Measurements from ENCODE around the gene TNK1. TPM values are rescaled to one million over a fixed set of nuclear protein-coding genes. Genes with fewer than 3 reads are reported as not detected.
"Not testable (repeated sequence)": the region's sequence is repeated elsewhere in the genome, so short reads cannot be mapped to it uniquely, and the experiment has no call there.

The TNK1 gene
- total RNA-seq (2014; rRNA removed; shearing (Covaris generic); ENCODE audit: low replicate concordance), result not detected in 2 replicates

DNA sequence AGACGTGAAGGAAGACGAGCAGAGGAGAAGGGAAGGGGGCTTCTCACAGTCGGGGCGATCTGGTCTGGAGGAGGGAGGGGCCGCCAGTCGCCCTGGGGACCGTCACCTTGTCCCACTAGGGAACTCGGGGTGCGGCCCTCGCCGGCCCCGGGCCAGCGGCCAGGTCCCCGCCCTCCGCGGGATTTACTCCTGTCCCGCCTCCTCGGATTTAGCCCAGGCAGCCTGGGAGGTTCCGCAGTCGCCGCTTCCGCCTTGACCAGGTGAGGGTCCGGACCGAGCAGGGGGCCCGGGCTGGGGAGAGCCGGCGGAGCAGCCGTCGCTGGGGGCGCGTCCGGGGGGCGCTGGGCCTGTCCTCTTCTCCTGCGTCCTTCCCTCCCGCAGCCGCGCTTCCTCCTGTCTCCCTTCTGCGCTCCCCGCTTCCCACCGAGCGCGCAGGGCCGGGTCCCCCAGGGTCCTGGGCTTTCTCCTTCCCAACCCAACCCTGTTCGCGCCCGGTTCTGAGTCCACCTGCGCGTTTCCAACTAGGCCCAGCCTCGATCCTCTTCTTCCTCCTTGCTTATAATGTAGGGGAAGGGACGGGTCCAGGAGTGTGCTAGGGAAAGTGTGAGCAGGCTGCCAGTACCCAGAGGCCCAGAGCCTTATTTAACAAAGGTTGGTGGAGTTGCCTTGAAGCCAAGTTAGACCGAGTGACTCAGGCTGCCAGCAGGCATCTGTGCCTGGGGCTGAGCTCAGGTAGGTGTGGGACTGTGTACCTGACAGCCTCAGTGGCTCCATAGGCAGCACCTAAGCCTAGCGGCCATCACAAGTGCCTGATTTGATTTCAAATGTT is at the start of gene TNK1:
Gene TNK1 (plus strand): TSS at position 235 of the 829 bp plus-strand sequence. CDS start 1,838 bp downstream, outside the sequence.
- Histone ChIP-seq H3K9me3 (no peaks in the 10 kb centered on the region), H3K27me3 (no peaks in the 10 kb centered on the region), H3K4me3 (no peak within 1 kb of the TSS)

DNA sequence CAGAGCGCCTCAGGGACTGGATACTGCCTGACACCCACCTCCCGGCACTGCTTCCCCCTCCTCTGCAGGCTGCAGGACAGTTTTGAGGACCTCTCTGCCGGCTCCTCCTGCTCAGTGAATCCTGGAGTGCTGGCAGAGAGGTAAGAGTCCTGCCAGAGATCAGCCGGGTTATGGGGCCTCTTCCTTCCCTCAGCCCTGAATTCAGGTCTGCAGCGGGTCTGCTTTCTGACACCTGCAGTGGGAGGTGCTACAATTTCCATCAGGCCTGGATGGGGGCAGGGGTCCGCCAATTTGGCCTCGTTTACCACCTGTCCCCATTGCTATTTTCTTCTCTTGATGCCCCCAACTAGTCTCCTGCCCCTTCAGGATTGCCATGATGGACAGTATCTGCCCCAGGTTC is 48.8 kb upstream of the TNK1 start:
- Histone ChIP-seq H3K27me3 (no peaks in the 10 kb centered on the region), H3K4me3 (no peak overlapping the region), H3K9me3 (no peaks in the 10 kb centered on the region), H3K36me3 (no peaks in the 10 kb centered on the region)
- DNase-seq, result no peak

More for the DNA sequence above, at the start of gene TNK1:
- no peaks in the 10 kb centered on the region for H3K36me3 ChIP-seq
- no peak for DNase-seq

DNA sequence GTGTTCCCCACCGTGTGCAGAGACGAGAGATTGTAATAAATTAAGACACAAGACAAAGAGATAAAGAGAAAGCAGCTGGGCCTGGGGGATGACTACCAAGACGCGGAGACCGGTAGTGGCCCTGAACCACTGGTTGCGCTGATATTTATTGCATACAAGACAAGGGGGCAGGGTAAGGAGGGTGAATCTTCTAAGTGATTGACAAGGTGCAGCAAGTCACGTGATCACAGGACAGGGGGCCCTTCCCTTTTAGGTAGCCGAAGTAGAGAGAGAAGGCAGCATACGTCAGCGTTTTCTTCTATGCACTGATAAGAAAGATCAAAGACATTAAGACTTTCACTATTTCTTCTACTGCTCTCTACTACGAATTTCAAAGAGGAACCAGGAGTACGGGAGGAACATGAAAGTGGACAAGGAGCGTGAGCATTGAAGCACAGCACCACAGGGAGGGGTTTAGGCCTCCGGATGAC is 48.3 kb upstream of the TNK1 start:
- H3K27me3 ChIP-seq, H3K36me3 ChIP-seq, DNase-seq, H3K9me3 ChIP-seq, H3K4me3 ChIP-seq: not testable (repeated sequence)

DNA sequence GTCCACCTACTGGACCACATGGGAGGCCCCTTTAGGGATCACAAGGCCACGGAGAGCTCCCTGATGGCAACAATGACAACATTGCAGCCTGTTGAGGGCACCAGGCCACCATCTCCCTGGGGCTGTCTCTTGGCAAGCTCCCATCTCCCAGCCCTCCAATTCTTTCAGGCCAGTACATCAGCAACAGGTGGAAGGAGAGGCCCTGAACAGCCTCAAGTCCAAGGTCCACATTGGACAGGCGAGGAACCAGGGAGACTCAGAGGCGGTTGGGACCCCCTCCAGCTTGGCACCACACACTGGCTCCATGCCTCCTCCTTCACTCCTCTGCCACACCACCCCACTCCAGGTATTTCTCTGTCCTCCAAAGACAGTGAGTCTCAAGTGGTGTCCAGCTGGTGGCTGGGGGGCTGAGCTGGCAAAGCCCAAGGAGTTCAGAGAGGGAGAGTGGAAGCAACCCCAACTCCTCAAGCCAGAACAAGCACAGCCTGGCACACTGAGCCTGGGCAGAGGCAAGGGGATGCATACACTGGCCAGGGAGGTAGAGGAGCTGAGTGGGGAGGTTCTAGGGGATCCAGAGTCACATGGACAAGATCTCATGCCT is 45.9 kb upstream of the TNK1 start:
- H3K4me3 ChIP-seq, result no peak overlapping the region
- H3K9me3 ChIP-seq, result no peaks in the 10 kb centered on the region
- no peak for DNase-seq
- no peaks in the 10 kb centered on the region for H3K27me3 ChIP-seq
- no peaks in the 10 kb centered on the region for H3K36me3 ChIP-seq

DNA sequence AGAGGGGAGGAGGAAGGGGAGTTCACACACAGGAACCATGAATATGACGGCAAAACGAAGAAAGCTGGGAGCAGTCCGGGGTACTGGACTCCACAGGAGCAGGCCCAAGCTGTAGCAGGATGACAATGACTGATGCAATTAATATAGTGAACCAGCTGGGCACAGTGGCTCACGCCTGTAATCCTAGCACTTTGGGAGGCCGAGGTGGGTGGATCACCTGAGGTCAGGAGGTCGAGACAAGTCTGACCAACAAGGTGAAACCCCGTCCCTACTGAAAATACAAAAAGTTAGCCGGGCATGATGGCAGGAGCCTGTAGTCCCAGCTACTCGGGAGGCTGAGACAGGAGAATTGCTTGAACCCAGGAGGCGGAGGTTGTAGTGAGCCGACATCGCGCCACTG is 45.1 kb upstream of the TNK1 start:
- H3K27me3 ChIP-seq, H3K4me3 ChIP-seq, H3K36me3 ChIP-seq, DNase-seq, H3K9me3 ChIP-seq: not testable (repeated sequence)

DNA sequence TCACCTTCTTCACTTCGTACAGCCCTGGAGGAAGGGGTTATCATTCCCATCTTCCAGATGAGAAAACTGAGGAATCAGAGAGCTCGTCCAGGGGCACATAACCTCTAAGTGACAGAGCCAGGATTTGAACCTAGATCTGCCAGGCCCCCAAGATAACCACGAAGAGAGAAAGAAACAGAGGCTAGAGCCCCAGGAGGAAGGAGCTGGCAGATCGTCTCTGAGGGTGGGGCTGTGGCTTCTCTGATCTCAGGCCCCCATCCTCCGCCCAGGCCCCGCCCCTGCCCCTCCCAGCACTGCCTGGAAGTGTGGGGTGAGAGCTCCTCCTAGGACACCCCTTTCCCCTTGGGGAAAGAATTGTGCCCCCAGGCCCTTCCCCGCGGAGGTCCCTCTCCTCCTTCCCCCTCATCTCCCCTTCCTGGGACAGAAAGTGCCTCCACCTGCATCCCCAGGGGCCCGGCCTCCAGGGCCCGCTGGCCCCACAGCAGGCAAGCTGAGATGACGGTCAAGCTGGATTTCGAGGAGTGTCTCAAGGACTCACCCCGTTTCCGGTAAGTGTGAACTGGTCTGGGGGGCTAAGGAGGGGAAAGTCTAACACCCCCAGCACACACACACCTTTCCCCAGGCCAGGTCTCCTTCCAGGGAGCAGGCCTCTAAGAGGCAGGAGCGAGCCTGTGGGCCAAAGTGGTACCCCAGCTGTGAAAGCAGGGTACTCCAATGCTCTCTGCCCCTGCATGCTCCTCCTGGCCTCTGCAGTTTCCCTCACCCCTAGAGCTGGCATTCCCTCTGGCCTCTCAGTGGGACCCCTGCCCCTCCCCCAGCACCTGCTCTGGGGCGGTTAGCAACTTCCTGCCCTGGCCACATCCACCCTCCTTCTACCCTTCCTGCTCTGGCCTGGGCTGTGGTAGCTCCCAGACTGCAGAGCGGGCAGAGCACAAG is 44.4 kb upstream of the TNK1 start, which contains the start of gene ACAP1:
Gene ACAP1 (plus strand): TSS at position 290 of the 936 bp plus-strand sequence. CDS start 206 bp downstream, at position 496.
- no peak within 1 kb of the TSS for H3K4me3 ChIP-seq
- H3K27me3 ChIP-seq, result no peaks in the 10 kb centered on the region
- no peaks in the 10 kb centered on the region for H3K36me3 ChIP-seq
- no peak for DNase-seq
- H3K9me3 ChIP-seq, result no peaks in the 10 kb centered on the region

DNA sequence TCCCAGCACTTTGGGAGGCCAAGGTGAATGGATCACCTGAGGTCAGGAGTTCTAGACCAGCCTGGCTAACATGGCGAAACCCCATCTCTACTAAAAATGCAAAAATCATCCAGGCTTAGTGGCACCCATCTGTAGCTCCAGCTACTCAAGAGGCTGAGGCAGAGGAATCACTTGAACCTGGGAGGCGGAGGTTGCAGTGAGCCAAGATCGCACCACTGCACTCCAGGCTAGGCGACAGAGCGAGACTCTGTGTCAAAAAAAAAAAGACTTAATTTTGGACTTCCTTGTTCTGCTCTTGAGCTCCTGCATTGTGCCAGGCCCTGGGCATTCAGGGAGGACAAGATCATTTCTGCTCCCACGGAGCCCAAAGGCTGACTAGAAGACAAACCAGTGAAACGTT is 43.3 kb upstream of the TNK1 start:
- H3K36me3 ChIP-seq, result not testable (repeated sequence)

DNA sequence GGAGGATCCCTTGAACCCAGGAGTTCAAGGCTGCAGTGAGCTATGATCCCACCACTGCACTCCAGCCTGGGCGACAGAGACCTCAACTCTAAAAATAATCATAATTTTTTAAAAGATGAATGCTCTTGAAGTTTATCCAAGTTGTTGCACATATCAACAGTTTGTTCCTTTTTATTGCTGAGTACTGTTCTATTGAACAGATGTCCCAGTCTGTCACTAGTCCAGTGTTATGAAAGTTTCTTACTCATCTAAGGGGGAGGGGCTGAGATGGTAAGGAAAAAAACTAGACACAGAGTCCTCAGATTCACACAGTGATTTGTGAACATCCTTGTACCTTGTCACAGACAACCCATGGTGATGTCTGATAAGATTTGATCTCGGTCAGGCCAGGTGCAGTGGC is 40.7 kb upstream of the TNK1 start:
- no peak for DNase-seq
- Histone ChIP-seq H3K9me3 (no peaks in the 10 kb centered on the region), H3K36me3 (no peaks in the 10 kb centered on the region), H3K27me3 (no peaks in the 10 kb centered on the region), H3K4me3 (no peak overlapping the region)

More for the DNA sequence above, 43.3 kb upstream of the TNK1 start:
- not testable (repeated sequence) for DNase-seq, H3K9me3 ChIP-seq, H3K4me3 ChIP-seq, H3K27me3 ChIP-seq

DNA sequence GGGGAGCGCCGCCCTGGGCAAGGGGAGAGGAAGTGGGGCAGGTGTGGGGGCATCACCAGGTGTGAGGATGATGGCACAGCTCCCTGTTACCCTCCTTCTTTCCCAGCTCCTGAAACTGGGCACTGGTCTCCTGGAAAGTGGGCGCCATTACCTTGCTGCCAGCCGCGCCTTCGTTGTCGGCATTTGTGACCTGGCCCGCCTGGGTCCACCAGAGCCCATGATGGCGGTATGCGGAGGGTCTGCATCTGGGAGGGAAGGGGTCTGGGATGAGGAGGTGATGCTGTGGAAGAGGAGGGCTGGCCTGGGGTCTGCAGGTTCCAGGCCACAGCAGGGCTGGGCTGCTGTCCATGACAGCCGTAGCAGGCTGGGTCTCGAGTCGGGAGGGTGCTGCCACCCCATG is 39.0 kb upstream of the TNK1 start:
- Histone ChIP-seq H3K36me3 (no peaks in the 10 kb centered on the region), H3K27me3 (no peaks in the 10 kb centered on the region), H3K4me3 (no peak overlapping the region), H3K9me3 (no peaks in the 10 kb centered on the region)
- DNase-seq, result no peak

DNA sequence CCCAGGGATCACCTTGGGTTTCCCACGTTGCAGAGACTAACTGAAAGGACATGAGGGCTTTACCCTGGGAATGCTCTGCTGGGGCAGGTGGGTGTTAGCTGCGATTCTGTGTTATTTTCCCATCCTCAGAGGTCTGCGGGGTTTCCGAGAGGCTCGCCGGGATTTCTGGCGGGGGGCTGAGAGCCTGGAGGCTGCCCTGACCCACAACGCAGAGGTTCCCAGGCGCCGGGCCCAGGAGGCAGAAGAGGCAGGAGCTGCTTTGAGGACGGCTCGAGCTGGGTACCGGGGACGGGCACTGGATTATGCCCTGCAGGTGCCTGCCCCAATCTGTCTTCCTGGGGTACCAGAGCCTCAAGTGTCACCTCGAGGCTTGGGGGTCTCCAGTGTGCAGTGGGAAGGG is 37.6 kb upstream of the TNK1 start:
- Histone ChIP-seq H3K27me3 (no peaks in the 10 kb centered on the region), H3K9me3 (no peaks in the 10 kb centered on the region), H3K4me3 (no peak overlapping the region), H3K36me3 (no peaks in the 10 kb centered on the region)
- no peak for DNase-seq

DNA sequence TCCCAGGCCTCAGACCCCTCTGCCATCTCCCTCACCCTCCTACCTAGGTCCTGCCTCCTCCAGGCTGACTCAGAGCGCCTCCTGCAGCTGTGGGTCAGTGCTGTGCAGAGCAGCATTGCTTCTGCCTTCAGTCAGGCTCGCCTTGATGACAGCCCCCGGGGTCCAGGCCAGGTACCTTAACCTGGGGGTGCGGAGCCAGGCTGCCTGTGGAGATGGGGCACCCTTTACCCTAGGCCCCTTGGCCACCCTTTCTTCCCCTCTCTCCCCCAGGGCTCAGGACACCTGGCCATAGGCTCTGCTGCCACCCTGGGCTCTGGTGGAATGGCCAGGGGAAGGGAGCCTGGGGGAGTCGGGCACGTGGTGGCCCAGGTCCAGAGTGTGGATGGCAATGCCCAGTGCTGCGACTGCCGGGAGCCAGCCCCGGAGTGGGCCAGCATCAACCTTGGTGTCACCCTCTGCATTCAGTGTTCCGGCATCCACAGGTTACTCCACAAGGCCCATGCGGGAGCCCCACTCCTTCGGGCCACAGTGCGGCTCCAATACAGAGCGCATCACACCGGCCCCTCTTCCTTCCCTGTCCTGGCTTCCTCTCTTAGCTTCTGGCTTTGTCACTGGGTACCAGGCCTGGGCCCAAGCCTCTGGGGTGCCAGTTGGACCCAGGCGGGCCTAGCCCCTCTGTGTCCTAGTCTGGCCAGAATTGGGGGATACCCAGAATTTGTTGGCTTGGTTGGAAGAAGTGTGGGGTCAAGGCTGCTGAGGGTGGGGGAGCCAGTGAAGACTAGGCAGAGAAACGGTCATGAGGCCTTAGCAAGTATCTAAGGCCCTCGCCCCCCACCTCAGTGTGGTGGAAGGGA is 33.9 kb upstream of the TNK1 start:
- Histone ChIP-seq H3K36me3 (no peaks in the 10 kb centered on the region), H3K27me3 (no peaks in the 10 kb centered on the region), H3K4me3 (no peak overlapping the region), H3K9me3 (no peaks in the 10 kb centered on the region)
- DNase-seq, result no peak

DNA sequence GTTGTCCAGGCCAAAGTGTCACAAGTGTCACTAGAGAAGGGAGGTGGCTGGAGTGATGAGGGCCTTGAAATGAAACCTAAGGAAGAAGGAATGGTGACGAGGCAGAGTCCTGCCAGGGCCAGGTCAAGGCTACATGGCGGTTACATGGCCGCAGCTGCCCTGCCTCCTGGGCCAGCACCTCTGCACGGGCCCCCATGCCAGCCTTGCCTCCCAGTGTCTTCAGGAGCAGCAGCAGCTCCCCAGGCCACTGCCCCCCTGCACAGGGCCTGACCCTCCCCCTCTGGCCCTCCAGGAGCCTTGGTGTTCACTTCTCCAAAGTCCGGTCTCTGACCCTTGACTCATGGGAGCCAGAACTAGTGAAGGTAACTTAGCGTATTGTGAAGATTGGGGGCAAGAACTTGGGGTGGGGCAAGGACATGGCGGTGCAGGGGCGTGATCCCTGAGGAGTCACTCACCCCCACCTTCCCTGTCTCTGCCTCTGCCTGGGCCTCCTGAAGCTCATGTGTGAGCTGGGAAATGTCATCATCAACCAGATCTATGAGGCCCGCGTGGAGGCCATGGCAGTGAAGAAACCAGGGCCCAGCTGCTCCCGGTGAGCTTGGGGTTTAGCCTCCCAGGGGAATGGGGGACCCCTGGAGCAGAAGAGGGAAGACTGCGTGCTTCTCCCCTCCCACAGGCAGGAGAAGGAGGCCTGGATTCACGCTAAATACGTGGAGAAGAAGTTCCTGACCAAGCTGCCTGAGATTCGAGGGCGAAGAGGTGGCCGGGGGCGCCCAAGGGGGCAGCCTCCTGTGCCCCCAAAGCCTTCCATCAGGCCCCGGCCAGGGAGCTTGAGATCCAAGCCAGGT is 33.0 kb upstream of the TNK1 start:
- H3K9me3 ChIP-seq, result no peaks in the 10 kb centered on the region
- H3K27me3 ChIP-seq, result no peaks in the 10 kb centered on the region
- DNase-seq, result no peak
- H3K4me3 ChIP-seq, result no peak overlapping the region
- H3K36me3 ChIP-seq, result no peaks in the 10 kb centered on the region

DNA sequence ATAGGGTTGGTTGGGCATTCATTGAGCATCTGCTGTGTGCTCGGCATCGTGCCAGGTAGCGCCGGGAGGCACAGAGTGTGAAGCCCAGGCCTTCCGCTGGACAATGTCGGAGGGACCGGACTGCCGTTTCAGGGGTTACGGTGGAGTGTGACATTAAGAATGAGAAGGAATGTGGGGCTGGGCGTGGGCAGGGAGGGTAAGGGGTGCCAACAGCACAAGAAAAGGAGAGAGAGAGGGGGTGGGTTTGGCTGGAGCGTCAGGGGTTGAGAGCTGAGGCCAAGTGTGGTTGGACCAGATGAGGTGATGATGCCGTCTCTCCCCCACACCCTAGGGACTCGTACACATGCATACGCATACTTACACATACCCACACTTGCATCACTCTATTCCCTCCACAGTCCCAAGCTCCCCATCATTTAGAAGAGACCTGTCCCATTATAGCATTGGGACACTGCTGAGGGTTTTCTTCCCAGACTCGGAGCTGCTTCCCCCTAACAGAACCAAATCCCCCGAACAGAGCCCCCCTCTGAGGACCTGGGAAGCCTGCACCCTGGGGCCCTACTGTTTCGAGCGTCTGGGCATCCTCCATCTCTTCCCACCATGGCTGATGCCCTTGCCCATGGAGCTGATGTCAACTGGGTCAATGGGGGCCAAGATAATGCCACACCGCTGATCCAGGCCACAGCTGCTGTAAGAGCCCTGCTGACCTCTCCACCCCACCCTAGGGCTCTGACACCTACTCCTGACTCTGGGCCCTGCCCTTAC is 32.2 kb upstream of the TNK1 start:
- DNase-seq, result no peak
- Histone ChIP-seq H3K9me3 (no peaks in the 10 kb centered on the region), H3K4me3 (no peak overlapping the region), H3K36me3 (no peaks in the 10 kb centered on the region), H3K27me3 (no peaks in the 10 kb centered on the region)

DNA sequence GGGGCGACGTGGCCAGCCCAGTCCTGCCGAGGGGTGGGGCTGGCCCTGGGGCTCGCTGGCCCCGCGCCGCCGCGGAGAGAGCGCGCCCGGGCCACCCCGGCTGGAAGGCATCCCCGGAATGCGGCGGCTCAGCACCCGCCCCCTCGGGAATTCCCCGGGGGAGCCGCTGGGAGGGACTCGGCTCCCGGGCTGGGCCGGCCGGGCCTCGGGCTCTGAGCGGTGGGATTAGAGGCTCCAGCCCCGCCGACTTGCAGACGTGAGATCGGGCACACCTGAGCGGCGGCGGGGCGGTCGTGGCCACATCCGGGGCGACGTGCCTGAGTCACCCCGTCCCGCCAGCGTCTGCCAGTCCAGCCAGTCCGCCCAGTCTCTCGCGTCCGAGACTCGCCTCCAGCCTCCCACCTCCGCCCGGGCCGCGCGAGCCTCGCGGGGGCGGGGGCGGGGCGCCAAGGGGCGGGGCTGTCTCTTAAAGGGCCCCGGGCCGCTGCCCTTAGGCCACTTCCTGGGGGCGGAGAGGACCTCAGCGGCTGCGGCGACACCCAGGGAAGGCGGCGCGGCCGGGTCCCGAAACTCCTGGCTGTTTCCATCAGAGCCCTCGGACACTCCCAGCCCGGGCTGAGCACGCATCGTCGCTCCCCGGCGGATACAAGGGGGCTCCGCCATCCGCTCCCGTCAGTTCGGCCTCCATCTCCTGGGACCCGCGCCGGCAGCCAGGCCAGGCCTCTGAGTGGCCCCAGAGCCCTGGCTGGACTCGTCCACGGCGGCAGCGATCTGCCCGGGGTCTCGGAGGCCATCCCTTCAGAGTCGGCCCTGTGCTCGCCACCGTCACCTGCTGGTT is 29.0 kb upstream of the TNK1 start, which contains the start of gene KCTD11:
Gene KCTD11 (plus strand): TSS at position 498 of the 838 bp plus-strand sequence.
- peak; percentile 92 for DNase-seq
- no peaks in the 10 kb centered on the region for H3K9me3 ChIP-seq
- no peaks in the 10 kb centered on the region for H3K27me3 ChIP-seq
- H3K4me3 ChIP-seq, result peak within 1 kb of the TSS; percentile 82
- H3K36me3 ChIP-seq, result no peaks in the 10 kb centered on the region

Data from MG63 (cell line).